ENCODE results near the gene CD79A.
"Not testable (repeated sequence)": the region's sequence is repeated elsewhere in the genome, so short reads cannot be mapped to it uniquely, and the experiment has no call there.

Gene CD79A

DNA sequence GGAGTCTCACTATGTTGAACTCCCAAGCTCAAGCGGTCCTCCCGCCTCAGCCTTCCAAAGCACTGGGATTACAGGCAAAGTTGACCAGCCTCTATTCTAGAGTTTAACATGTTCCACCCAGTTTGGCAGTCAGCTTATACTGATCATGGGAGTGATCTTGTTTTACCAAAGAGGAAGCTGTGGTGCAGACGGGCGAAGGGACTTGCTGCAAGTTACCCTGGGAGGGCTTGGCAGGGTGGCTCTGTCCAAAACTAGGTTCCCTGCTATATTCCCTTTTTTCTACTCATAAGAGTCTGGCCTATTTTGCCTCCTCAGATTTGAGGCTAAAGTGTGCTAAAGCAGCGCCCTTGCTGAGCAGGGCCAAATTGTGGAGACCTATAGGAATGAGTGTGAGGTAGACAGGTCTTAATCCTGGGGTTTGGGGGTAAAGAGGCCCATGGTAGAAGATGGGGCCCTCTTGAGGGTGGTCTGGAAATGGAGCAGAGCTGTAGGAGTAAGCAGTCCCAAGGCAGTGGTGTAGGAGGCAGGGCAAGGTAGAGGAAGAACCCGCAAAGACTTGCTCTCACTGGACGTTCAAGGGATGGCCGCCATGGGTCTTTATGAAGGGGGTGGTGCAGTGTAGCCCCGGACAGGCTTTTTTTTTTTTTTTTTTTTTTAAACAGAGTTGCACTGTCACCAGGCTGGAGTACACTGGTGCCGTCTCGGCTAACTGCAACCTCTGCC, 13.7 kb upstream of the CD79A start:
- no peak for DNase-seq

GRCh38 chr19:41864374-41864773, 12.7 kb upstream of the CD79A start:
- DNase-seq: no peak

DNA sequence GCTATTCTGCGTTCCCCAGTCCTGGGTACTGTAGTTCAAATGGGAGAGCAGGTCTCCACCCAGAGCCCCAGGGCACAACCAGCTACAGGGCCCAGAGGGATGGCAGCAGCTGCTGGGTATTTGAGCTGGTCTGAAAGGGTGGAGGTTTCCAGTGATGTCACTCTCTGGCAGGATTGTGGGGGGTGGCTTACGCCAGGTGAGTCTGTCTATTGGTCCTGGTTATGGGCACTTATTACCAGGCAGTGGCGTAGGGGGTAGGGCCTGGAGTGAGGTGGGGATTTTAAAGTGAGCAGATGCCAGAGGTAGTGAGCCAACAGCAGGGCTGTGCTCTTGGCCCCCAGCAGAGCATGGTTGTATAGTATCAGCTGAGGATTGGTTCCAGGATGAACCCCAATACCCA, 10.8 kb upstream of the CD79A start:
- DNase-seq: no peak

- DNase-seq: no peak
These were observed 8.7 kb upstream of the CD79A start for GRCh38 chr19:41868120-41868988.

DNA sequence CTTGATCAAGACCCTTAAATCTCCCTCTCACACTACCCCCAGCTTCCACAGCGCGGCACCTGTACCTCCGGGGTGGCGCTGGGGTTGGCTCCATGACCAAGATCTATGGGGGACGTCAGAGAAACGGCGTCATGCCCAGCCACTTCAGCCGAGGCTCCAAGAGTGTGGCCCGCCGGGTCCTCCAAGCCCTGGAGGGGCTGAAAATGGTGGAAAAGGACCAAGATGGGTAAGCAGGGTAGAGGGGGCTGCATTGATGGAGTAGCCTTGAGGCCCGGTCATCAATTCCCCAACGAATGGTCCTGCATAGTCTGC, 8.1 kb upstream of the CD79A start:
- no peak for DNase-seq

DNA sequence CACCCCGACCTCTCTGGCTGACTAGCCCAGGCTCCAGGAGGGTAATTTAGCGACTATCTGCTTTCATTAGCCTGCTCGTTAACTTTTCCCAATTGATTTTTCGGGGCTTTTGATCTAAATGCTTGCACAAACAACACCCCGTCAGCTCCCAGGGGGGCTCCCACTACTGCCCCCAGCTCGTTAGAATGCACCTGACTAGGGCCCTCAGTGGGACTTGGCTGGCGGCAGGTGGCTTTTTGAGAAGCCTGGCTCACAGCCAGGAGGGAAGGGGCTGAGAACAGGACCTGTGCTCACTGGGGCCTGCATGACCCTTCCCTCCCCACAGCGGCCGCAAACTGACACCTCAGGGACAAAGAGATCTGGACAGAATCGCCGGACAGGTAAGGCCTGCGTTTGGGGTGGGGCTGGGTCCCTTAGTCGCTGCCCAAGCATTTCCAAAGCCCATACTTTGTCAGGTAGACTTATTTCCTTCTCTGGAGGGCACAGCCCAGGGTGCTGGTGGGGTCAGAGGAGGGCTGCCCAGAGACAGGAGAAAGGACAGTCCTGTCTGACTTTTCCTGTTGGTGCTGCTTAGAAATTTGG, 7.6 kb upstream of the CD79A start:
- no peak for DNase-seq

DNA sequence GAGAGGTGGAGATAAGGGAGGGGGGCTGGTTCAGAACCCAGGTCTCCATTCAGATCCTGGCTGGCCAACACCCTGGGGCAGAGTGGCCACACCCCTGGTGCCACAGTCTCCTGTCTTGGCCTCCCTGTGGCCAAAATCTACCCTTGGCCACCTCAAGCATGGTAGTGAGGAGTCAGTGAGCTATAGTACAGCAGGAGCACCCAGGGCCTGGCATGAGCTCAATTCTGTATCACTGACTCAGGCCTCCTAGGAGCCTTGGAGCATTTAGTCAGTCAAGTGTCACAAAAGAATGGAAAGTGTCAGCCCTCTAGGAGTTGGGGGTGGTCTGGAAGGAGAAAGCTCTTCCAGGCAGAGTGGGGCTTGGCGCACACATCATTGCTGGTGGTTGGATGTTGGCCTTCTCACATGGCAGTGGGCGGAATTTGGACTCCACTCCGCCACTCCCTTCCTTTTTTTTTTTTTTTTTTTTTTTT, 6.6 kb upstream of the CD79A start:
- no peak for DNase-seq

DNA sequence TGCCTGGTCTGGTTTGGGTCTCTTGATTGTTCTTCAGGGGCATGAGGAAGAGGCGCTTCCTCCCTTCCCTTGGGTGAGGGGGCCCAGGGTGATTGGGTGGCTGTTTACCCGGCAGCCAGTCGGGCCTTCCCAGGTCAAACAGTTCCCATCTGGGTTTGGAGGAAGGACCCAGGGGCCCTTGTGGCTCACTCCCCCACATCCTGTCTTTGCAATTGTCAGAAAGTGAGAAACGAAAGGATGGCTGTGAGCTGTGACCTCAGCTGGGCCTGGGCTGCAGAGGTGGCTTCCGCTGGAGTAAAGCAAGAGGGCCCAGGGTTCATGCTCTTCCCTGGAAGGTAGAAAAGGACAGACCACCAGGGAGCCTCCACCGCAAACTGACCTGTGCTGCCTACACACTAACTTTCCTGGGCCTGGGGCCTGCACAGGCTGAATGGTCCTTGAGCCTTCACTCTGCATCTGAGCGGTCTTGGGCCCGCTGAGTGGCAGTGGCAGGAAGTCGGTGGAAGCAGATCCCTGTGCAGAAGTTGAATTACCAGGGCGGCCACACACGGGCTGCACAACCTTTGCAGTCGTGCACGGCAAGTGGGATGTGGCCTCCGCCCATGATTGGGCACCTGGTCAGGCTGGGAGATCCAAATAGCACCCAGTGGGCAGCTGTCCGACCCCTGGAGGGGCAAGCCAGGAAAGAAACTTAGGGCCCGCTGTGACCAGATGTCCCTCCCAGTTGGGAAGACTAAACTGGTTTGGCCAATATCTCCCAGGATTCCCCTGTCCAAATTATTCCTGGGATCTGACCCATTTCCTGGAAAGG, 5.3 kb upstream of the CD79A start:
- peak; percentile 72 for DNase-seq

DNA sequence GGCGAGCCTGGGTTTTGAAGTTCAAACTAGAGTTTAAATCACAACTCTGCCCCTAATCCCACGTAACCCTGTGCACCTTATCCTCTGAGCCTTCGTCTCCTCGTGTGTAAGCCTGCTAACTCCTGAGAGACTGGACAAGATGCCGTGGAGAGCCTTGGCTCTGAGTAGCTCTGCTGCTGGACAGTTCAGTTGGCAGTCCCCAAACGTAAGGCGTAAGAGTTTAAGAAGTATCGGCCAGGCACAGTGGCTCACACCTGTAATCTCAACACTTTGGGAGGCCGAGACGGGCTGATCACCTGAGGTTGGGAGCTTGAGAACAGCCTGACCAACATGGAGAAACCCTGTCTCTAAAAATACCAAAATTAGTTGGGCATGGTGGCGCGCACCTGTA, 4.7 kb upstream of the CD79A start:
- DNase-seq: no peak

GRCh38 chr19:41872775-41873647, 4.1 kb upstream of the CD79A start:
- DNase-seq: peak; percentile 79

DNA sequence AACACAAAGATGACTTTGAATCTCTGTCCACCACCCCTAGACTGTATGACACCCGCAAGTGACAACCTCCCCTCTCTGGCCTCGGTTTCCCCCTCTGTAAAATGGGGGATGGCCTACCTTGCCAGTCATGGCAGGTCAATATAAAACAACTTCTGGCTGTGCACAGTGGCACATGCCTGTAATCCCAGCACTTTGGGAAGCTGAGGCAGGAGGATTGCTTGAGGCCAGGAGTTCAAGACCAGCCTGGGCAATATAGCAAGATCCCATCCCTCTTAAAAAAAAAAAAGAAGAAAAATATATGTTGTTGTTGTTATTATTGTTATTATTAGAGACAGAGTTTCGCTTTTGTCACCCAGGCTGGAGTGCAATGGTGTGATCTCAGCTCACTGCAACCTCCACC, 1.1 kb upstream of the CD79A start:
- not testable (repeated sequence) for DNase-seq

- no peak for DNase-seq
These were observed 1.1 kb downstream of the CD79A start for GRCh38 chr19:41877916-41878905.

DNA sequence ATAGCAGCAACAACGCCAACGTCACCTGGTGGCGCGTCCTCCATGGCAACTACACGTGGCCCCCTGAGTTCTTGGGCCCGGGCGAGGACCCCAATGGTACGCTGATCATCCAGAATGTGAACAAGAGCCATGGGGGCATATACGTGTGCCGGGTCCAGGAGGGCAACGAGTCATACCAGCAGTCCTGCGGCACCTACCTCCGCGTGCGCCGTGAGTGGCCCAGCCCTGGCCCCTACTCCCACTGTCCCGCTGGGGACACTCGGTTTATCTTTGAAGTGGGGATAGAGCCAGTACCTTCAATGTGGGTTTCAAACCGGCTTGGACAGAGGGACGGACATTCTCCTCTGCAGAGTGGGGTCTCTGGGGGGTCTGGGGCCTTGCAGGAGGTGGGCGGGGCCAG, 2.0 kb downstream of the CD79A start:
- DNase-seq: no peak

- no peak for DNase-seq
These were observed 2.7 kb downstream of the CD79A start for GRCh38 chr19:41879670-41880328.

DNA sequence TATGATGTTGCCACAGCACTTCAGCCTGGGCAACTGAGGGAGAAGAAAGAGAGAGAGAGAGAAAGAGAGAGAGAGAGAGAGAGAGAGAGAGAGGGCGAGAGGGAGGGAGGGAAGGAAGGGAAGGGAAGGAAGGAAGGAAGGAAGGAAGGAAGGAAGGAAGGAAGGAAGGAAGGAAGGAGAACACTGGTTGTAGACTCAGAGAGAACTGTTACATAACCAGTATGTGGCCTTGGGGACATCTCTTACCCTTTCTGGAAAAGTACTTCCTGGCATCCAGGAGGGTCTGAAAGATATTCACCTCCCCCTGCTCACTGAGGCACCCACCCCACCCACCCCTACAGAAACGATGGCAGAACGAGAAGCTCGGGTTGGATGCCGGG, 3.2 kb downstream of the CD79A start:
- DNase-seq: no peak

- DNase-seq: peak; percentile 79
These were observed 5.7 kb downstream of the CD79A start, which contains the start of gene ARHGEF1 for GRCh38 chr19:41882568-41883462. ARHGEF1 (plus strand) TSS chr19:41883184; CDS start chr19:41888083, 4,899 bp downstream.

- DNase-seq: no peak
These were observed 6.4 kb downstream of the CD79A start for GRCh38 chr19:41883463-41883820.

GRCh38 chr19:41883821-41884733, 7.0 kb downstream of the CD79A start:
- peak; percentile 91 for DNase-seq

Measured in CD4-positive, alpha-beta T cell treated with Interleukin-6 for 4 hours (primary cell).